Neural progenitor cell (in vitro differentiated cells): ENCODE data around the gene RBFOX1.

Source experiments
- CTCF ChIP-seq: fragments of 200-600 bp; sonication (generic); IDR thresholded peaks from 2 replicates; pipeline ENCODE4 v1.5.1; 2017; ENCODE audit warnings: antibody characterized with exemption, mild to moderate bottlenecking
- EZH2 ChIP-seq: fragments of 200-600 bp; sonication (generic); IDR thresholded peaks from 2 replicates; pipeline ENCODE4 v1.6.1; 2017; ENCODE audit warnings: antibody characterized with exemption, mild to moderate bottlenecking, moderate library complexity

GRCh38 chr16:7374614-7375174, 42.0 kb downstream of the RBFOX1 start:
- TF ChIP-seq CTCF (no peak), EZH2 (no peak)
